GM19238 (cell line): ENCODE results near the gene EPHA2.

Source experiments
- DNase-seq: peaks from one replicate; pipeline ENCODE4 v3.0.0; 2011; ENCODE audit warnings: low spot score; ENCODE audit not compliant: insufficient read length

EPHA2 gene

DNA sequence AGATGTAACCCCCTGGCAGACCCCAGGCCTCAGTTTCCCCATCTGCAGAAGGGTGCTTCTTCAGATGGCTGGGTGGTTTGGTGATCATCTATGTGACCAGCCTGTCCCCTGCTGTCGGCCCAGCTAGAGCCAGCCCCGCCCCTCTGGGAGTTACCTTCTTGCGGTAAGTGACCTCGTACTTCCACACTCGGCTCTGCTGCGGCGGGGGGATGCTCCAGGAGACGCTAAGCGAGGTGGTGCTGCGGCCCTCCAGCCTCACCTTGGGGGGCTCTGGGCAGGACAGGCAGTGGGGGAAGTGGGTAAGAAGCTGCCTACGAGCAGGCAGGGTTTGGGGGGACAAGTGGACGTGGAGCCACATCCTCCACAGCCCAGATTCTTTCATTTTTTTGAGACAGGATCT lies 20.4 kb downstream of the EPHA2 start:
- DNase-seq: no peak

DNA sequence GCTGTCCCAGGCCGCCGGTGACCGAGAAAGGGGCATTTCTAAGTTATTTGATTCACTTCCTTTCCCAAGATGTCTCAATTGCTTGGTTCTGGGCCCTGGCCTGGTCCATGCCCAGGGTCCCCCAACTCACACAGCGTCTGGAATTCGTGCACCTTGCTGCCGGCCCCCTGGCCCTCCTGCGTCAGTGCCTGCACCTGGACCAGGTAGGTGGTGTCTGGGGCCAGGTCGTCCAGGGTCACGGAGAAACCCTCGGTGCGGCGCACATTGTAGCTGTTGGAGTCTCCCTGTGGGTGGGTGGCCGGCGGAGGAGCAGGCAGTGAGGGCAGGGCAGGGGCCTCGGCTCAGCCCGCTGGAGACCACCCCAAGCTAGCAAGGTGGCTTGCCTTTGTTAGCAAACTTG lies 21.0 kb downstream of the EPHA2 start:
- DNase-seq: no peak

DNA sequence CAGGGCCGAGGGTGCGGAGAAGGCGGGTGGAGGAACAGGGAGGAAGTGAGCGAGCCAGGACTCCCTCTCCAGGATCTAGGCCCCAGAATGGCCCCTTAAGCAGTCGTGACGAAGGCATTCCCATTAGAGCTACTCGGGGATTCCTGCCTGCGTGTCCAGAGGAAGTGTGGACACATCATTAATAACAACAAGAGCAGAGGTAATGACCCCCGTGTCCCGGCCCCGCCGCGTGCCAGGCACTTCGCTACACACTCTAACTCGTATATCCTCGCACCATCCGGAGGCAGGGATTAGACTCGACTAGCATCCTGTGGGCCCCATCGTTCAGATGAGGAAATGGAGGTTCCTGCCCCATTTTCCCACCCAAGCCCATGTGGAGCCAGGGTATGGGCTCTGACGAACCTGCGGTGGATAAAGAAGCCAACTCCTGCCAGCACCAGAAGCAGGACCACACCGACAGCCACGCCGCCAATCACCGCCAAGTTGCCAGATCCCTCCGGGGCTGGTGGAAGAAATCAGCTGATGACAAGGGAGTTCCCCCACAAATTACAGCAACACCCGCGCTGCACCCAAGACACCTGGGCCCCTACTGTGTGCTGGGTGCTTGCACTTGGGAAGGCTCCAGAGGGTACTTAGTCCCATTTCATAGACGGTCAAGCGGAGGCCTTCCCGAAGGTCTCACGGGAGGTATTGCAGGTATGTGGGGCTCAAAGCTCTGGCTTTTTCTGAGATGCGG lies 21.6 kb downstream of the EPHA2 start:
- DNase-seq: no peak

DNA sequence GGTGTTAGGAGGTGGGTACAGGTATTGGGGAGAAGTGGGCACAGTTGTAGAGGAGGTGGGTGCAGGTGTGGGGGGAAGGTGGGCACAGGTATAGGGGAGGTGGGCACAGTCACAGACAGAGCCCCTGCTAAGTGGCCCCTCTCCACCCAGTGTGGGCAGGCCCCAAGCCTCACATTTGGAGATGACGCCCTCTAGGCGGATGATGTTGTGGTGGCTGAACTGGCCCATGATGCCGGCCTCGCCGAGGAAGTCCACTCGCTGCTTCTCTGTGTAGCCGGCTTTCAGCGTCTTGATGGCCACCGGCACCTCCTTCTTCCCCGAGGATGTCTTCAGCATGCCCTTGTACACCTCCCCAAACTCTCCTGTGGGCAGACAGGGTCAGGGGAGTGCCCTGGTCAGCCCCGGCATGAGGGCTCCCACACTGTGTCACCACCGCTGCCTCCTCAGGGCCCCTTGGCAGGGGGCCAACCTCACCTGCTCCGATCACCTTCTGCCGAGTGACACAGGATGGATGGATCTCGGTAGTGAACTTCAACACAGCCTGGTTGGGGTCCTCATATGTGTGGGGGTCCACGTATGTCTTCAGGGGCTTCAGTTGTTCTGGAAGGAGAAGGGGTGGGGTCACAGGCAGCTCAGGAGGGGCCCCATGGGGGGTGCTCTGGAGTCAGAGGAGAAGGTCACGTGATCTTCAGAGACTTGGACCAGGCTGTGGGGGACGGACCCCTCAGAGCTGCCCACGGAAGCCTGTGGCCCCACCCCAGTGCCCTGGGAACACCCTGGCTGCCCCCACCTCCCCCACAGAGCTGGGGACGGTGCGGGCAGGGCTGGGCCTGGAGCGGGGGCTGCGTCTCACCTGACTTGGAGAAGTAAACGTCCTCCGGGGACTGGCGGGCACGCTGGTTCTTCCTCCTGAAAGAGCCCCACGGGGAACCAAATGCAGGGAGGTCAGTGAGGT lies 22.6 kb downstream of the EPHA2 start:
- no peak for DNase-seq

GRCh38 chr1:16132325-16132785 lies 23.5 kb downstream of the EPHA2 start:
- DNase-seq: no peak

- no peak for DNase-seq
These were observed 24.1 kb downstream of the EPHA2 start for GRCh38 chr1:16131636-16132324.

GRCh38 chr1:16130827-16131226 lies 25.0 kb downstream of the EPHA2 start:
- DNase-seq: no peak

DNA sequence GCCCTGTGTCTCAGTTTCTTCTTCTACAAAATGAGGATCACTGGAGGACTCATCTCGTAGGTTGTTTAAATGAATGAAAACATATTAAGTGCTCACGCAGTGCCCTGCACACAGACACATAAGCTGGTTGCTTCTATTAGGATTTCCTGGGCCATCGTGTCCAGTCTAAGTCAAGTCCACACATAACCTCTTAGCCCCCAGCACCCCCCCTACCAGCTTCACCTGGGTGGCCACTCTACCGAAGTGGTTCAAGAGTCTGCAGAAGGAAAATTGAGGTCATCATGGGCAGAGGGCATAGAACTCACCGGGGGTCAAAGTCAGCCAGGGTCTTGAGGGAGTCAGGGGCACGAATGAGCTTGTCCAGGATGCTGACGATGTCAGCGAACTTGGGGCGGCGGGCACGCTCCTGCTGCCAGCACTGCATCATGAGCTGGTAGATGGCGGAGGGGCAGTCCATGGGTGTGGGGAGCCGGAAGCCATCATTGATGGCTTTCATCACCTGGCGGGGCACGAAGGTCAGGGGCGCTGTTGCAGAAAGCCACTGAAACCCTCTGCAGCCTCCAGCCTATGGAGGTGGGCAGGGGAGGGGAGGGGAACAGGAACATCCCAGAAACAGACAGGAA lies 25.8 kb downstream of the EPHA2 start:
- no peak for DNase-seq

GRCh38 chr1:16129316-16129715 lies 26.6 kb downstream of the EPHA2 start:
- DNase-seq: no peak

- DNase-seq: no peak
These were observed 27.5 kb downstream of the EPHA2 start for GRCh38 chr1:16128338-16128741.

- no peak for DNase-seq
These were observed 28.1 kb downstream of the EPHA2 start for GRCh38 chr1:16127676-16128337.

GRCh38 chr1:16126743-16127515 lies 28.9 kb downstream of the EPHA2 start:
- DNase-seq: no peak

DNA sequence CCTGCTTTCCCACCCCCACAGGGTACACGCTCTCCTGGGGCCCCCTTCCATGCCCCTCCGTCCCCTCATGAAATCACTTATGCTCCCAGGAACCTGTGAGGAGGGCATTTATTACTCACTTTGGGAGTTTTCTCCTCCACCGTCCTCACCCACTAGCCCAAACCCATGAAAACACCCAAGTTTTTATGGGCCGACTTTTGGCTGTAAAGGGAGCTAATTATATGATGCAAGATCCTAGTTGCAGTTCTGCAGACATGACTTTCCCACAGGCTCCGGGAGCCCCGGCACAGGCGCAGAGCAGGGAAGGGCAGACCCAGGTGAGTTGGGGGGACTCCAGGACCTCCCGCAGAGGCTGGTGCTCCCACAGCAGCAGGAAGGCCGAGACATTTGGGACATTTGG lies 29.7 kb downstream of the EPHA2 start:
- DNase-seq: no peak

DNA sequence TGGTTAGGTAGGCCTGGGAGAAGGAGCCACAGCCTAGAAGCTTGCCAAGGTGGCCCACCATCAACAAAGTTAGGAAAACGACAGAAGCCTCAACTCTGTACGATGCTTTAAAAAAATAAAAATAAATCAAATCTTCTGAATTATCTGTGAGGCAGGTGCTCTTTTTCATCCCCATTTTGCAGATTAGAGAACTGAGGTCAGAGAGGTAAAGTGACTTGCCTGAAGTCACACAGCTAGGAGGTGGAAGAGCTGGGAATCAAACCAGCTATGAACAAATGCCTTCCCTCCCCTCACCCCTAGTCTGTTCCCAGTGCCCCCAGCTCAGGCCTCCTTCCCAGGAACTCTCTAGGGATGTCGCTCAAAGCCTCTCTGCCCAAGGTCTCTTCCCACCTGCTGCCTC lies 30.4 kb downstream of the EPHA2 start:
- DNase-seq: no peak

- DNase-seq: no peak
These were observed 30.8 kb downstream of the EPHA2 start for GRCh38 chr1:16125088-16125470.

GRCh38 chr1:16124377-16125087 lies 31.3 kb downstream of the EPHA2 start:
- DNase-seq: no peak

DNA sequence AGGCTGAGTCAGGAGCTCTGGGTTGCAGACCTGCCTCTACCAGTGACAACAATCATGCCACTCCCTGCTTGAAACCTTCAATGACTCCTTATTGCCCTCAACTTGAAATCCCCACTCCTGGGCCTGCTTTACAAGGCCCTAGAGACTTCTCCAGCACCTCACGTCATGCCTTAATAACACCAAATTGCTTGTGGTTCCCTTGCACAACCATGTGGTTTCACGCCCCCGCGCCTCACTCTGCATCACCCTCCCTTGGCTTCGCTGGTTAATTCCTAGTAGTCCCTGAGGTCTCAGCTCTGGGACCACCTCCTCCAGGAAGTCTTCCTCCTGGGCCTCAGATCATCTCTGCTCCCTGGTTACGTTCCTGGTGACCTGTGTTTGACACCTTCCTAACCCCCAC lies 33.0 kb downstream of the EPHA2 start:
- no peak for DNase-seq

- no peak for DNase-seq
These were observed 33.5 kb downstream of the EPHA2 start for GRCh38 chr1:16122350-16122881.

GRCh38 chr1:16120940-16121410 lies 34.9 kb downstream of the EPHA2 start:
- DNase-seq: no peak
